Kidney tubule cell (primary cell): Measurements from ENCODE around the gene EGLN3.

ENCODE experiments used
- DNase-seq: peaks from one replicate; pipeline ENCODE4 v3.0.0-alpha.2; 2018; ENCODE audit warnings: low spot score

Gene EGLN3

DNA sequence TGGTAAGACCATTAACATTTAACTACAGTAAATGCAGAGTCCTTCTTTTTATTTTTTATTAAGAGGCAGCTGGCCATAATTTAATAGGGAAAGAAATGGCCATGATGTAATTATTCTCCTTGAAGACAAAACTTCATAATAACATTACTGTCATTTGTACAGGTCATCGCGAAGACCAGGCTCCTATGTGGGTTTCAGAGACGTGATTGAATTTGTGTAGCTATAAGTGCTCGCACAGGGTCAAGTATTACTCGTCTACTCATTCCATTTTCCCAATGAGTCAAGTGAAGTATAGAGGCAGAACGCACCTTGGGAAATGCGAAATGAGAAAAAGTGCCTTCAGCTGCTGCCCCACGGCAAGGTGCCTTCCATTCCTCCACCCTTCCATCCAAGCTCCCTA, 40.4 kb downstream of the EGLN3 start:
- no peak for DNase-seq

DNA sequence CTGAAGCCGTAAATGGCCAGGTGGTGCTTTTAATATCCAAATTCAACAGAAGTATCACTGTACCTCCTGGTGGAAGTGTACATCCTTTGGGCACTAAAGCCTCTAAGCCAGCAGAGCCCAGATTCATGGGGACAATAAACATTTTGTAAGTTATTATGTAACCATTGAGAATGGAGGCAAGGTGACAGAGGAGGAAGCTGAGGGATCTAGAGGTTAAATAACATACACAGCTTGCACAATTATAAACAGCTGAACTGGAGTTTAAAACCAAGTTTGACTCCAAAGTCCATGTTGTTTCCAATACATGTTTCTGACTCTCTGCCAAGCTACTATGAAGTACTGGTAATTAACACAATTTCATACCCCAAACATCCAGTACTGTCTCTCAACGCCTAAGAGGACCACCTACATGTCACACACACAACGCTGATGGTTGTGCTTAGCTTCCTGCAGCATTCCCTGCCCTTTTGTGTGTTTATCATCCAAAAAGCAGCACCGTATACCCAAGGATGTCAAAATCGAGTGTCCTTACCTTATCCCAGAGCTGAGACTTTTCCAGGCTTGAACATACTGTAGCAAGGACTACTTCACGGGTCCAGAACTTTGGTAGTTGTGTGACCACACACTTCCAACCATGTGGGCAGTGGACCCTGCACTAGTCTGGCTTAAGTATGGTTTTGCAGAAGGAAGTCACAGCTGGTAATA, 41.3 kb downstream of the EGLN3 start:
- no peak for DNase-seq

DNA sequence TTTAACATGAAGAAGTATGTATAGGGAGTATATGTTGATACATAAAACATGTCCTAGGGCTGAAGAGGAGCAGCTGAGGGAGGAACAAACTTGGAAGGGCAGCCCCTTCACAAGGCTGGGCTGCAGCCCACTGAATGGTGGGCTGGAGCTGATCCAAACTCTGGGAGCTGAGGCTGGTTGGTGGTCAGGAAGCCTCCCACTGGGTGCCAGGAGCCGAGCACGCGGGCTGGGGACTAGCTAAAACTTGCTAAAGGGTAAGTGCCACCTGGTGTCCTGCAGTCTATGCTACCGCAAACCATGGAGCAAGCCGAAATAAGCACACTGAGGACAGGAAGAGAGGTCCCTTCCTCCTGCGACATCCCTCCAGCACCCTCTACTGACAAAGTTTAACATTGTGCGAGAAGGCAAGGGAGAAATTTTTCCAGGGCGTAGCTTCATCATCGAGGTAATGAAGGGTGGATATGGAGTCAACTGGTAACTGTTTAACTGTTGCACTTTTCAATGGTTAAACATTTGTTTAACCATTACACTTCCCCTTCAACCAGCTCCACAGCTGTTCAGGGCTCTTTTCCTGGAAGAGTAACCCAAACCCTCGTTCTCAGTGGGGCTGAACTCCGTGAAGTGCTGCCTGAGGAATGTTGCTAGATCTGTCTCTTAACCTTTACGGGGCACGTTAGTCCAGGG, 42.2 kb downstream of the EGLN3 start:
- DNase-seq = peak; percentile 85

DNA sequence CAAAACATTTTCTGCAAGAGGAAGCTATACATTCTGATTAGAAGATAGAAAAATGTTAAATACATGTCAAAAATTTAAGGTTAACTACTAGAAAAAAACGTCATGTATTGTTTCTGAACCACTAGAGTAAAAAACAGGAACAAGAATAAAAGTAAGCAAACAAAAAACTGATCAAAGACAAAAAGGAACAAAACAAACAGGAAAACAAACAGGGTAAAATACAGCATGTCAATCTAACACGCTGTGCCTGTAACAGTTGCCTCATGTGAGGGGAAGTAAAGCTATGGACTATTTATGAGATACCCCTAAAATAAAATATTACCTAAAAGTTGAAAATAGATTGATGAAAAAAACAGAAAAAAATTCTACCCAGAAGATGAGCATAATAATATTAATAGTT, 43.9 kb downstream of the EGLN3 start:
- no peak for DNase-seq

DNA sequence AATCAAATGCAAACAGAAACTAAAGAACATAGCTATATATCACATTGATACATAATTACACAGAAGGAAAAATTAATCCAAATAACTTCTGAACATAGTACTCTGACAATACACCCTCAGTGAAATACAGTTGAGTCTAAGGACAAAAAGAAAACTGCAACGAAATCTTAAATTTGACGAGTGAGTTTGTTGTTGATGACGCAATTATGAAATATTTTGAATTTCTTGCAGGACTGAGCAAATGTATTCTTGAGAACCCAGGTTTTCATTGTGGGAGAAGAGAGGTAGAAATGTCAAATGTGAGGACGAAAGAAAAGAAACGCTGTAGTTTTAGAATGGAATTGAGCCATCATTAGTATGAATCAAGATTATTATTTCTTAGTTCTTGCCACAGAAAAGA, 46.3 kb downstream of the EGLN3 start:
- no peak for DNase-seq

DNA sequence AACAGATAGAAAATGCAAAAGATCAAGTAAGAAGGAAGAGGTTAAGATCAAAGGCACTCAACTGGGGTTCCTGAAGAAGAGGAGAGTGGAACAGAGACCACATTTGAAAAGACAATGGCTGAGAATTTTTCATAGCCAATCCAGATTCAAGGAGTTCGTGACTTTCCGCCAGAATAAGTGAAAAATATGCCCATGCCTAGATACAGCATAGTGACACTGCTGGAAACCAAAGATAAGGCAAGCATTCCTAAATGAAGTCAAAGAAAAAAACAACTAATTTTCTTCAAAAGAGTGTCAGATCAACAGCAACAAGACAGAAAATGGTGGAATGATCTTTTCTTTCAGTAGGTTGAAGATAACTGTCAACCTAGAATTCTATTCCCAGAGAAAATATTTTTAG, 47.5 kb downstream of the EGLN3 start:
- DNase-seq = no peak

DNA sequence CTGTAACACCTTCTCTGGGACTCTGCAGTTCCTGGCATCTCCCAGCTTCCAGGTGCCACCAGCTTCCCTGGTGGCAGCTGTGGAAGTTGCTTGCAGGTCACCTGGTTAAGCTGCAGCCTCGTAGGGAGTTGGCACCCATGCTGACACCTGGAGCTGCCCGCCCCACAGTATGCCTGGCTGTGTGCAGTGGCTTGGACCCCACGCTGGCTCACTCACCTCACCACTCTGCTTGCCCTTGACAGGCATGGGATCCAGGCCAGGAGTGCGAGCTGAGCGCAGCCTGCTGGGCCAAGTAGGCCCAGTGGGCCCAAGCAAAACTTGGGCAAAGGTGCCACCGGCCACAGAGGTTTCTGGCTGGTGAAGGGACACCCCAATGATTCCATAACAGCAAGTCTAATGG, 48.5 kb downstream of the EGLN3 start:
- no peak for DNase-seq

DNA sequence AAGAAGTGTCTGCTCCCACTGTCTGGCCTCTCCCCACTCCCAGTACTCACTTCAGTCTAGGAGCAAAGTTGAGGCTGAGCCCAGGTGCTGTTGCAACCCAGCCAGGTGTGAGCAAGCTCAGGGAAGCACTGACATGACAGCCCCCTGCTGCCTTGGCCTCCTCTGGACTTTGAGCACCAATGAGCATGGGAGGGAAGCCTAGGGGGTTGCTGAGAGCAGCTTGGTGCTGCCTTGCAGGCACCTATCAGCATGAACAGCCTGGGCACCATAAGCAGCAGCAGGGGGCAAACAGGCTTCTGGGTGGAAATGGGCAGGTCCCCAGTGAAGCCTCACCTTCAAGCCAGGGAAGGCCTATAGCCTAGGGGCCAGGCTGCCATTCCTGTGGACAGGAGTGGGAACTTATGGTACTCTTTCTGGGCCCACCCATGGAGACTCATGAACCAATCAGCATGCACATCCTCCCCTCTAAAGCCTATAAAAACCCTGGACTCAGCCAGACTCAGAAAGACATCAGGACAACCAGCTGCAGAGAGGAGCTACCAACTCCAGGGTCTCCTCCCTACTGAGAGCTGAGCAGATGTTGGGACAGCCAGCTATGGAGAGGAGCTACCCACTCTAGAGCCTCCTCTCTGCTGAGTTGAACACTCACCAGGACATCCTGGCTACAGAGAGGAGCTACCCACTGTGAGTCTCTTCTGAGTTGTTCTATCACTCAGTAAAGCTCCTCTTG, 49.3 kb downstream of the EGLN3 start:
- DNase-seq = no peak

DNA sequence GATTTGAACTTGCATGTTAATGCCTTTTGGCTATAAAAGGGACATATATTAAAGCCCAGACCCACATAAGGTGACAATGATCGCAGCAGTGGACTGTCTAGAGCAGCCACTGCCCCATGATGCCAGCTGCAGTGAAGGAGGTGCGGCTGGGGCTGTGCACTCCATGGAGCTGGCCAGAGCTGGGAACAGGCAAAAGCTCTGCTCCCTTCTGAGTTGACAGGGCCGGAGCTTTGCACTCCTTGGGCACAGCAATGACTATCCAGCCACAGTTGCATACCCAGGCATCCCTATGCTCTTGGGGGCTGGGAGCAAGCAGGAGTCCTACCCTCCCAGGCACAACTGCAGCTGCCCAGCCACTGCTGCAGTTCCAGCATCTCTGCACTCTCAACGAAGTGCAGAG, 50.2 kb downstream of the EGLN3 start:
- DNase-seq = no peak

DNA sequence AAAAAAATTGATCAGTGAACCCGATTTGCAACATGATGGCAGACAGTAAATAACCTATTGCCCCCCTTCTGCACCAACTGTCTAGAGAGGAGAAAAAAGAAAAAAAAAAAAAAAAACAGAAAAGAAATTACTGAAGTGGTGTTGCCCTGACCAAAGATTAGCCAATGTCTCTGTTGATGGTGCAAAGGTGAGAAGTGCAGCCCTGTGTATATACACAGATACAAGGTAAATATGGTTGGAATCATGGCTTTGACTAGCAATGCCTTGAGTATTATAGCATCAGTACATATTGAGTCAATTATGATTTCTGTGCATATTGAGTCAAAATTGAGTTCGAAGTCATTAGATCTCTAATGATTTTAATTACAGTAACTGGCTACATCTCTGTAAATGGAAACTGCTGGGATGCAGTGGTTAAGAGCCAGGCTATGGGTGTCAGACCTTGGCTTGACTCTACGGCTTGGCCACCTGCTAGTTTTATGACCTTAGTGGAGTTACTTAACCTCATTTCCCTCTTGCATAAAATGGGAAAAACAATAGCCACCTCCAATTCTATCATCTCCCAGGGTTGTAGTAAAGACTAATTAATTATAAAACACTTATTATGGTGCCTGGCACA, 51.0 kb downstream of the EGLN3 start:
- DNase-seq = no peak

DNA sequence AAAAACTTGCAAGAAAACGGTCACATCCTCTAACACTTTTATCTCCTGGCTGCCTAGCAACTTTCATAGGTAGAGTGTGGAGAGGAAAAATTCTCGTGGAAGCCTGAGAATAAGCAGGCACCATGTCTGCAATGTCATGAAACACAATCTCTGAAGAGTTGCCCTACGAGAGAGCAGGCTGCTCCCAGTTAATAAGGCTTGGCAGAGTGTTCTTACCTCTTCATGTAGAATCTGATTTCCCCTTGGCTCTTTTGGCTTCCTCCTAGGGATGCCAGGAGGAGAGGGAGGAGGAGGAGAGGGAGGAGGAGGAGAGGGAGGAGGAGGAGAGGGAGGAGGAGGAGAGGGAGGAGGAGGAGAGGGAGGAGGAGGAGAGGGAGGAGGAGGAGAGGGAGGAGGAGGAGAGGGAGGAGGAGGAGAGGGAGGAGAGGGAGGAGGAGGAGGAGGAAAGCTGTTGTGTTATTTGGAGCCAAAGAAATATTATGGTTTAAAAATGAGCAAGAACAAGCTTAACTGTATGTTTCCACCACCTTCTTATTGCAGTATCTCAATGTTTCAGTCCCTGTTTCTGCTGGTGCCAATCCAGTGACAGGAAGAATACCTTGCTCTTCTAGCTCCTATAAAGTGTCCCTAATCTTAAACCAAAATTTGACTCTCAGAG, 52.9 kb downstream of the EGLN3 start:
- no peak for DNase-seq

DNA sequence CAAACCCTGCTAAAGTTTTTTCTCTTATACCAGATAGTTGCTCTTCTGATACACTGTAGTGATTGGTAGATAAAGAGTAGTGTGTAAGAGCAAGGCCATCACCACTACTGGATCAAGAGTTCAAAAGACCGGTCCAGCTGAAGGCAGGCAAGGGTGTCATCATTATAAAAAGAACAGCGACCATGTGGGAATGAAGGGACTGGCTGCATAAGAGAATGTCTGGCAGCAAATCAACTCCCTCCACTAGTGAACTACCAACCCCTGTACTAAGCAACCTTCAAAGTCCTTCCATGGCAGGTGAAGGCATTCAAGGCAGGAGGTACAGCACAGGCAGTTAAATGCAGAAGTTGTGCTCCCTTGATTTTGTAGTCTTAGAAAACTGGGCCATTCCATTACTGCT, 53.5 kb downstream of the EGLN3 start:
- DNase-seq = no peak

DNA sequence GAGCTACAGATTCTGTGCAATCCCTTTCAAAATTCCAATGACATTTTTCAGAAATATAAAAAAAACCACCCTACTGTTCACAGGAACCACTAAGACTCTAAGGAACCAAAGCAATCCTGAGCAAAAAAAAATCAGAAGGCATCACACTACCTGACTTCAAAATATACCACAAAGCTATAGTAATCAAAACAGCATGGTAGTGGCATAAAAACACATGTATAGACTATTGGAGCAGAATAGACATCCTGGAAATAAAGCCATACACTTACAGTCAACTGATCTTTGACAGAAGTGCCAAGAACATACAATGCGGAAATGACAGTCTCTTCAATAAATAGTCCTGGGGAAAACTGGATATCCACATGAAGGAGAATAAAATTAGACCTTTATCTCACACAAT, 56.5 kb downstream of the EGLN3 start:
- no peak for DNase-seq

DNA sequence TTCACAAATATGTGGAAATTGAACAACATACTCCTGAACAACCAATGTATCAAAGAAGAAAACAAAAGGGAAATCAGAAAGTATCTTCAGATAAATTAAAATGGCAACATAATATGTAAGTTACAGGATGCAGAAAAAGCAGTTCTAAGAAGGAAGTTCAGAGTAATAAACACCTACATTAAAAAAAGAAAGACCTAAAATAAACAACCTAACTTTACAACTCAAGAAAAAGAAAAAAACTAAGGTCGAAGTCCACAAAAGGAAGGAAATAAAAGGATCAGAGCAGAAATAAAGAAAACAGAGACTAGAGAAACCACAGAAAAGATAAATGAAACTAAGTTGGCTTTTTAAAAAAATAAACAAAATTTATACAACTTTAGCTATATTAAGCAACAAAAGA, 59.2 kb downstream of the EGLN3 start:
- DNase-seq = no peak

DNA sequence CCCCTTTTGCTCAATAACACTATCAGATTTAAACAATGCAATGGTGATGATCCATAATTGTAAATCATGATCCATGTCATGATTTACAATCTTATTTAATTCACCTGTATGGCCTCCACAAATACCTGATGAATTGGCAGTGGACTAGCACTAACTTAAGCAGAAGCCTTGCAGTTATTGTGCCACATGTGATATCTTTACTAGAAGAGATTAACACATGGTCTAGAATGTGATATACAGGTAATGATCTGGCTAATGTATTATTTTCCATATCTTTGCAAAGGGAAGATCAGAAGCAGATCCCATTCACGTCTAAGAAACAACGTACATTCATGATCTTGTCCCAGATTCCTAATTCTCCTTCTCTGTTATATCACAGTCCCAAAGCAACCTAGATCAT, 66.0 kb downstream of the EGLN3 start:
- no peak for DNase-seq

DNA sequence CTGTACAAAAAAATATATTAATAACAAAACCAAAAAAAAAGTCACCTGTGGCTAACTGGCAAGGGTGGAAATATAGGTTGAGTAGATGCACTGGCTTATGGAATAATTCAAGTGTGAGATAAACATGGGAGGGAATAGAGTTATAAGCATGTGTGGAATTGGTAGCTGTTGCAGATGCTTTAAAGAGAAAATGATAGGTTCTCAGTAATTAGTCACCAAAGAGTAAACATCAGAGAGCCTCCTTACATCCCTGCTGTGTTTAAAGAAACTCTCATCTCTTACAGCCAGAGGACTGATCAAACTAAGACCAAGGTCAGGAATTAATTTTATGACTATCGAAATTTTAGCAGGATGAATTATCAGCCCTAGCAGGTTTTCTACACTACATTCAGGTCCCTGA, 70.5 kb downstream of the EGLN3 start:
- DNase-seq = no peak

DNA sequence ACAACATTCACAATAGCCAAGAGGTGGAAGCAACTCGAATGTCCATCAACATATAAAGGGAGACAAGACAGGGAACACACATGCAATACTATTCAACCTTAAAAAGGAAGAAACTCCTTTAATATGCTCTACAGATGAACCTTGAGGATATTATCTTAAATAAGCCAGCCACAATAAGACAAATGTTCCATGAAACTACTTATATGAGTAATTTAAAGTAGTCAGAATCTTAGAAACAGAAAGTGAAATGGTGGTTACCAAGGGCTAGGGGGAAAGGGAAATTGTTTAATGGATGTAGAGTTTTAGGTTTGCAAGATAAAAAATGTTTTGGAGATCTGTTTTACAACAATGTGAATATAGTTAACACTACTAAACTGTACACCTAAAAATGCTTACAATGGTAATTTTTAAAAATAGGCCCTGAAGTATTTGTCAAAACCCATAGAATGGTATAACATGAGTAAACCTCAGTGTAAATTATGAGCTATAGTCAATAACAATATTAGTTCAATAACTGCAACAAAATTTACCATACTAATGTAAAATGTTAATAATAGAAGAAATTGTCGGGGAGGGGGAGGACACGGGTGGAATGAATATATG, 71.1 kb downstream of the EGLN3 start:
- DNase-seq = no peak

DNA sequence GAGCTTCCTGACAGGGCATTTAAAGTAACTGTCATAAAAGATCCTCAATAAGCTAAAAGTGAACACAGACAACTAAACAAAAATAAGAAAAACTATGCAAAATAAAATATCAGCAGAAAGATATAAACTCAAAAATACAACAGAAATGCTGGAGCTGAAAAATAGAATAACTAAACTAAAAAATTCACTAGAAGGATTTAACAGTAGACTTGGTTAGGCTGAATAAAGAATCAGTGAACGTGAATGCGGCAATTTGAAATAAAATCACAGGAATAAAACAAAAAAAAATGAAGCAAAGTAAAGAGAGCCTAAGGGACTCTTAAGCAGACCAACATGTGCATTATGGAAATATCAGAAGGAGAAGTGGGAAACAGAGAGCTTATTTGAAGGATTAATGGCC, 74.6 kb downstream of the EGLN3 start:
- DNase-seq = no peak
